Measurements from ENCODE around the gene ROR2. TPM values are rescaled to one million over a fixed set of nuclear protein-coding genes. Genes with fewer than 3 reads are reported as not detected.

Gene ROR2
- total and polyA plus RNA-seq, 2 experiments from 2014 or later, result 8.1 to 18.8 TPM

DNA sequence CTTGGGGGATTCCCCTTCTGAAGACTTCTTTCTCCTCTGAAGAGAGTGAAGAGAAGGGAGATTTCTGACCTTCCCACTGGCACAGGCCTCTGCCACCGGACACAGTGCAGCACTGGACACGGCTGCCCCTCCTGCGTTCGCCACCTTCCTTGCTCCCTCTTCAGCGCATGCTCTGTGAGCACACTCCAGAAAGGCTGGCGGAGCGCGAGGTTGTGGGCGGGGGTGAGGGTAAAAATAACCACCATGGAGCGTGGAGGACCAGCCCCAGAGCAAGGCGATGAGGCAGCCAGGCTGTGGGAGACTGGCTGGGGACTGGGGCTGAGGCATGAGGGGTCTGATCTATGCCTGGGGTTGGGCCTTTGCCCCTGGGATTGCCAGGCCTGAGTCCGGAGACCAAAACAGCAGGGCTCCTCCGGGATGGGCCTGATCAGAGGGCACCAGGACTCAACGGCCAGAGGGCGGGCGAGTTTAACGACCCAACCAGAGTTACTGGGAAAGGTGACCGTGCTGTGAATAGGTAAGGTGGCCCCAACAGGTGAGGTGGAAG is 97.2 kb downstream of the ROR2 start (continued):
- no peak for TF ChIP-seq POLR2AphosphoS5 (IDR thresholded peaks at IDR 0.05; ENCODE audit: low read depth)
- TF ChIP-seq, protein P1, sequence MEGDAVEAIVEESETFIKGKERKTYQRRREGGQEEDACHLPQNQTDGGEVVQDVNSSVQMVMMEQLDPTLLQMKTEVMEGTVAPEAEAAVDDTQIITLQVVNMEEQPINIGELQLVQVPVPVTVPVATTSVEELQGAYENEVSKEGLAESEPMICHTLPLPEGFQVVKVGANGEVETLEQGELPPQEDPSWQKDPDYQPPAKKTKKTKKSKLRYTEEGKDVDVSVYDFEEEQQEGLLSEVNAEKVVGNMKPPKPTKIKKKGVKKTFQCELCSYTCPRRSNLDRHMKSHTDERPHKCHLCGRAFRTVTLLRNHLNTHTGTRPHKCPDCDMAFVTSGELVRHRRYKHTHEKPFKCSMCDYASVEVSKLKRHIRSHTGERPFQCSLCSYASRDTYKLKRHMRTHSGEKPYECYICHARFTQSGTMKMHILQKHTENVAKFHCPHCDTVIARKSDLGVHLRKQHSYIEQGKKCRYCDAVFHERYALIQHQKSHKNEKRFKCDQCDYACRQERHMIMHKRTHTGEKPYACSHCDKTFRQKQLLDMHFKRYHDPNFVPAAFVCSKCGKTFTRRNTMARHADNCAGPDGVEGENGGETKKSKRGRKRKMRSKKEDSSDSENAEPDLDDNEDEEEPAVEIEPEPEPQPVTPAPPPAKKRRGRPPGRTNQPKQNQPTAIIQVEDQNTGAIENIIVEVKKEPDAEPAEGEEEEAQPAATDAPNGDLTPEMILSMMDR (conservative IDR thresholded peaks at IDR 0.05; ENCODE audit: low read depth in 2 of 2), result no peak
- no peak for TF ChIP-seq NANOG (IDR thresholded peaks at IDR 0.05; ENCODE audit: borderline replicate concordance)

DNA sequence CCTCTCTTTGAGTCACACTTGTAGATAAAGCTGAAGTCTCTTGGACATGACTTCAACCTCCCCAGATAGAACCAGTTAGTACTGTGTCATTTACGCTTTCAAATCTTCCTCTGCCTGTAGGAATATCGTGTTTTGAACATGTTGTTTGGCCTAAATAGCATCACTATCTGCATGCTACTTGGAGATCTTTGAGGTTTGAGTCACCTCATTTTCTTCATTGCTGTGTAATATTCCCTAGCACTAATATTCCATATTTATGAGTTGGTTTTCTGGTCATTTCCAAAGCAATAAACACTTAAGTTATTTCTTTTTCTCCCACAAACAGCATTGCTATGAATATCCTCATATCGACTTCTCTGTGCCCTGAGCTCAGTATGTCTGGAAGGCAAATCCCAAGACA is 100.3 kb downstream of the ROR2 start:
- no peak overlapping the region for H3K4me3 Mint-ChIP-seq
- Histone ChIP-seq H2AFZ (no peak overlapping the region), H3K36me3 (ENCODE audit: insufficient read depth) (no peaks in the 10 kb centered on the region), H3K9me2 (ENCODE audit: insufficient read depth) (peaks cover 9% of the 10 kb centered on the region; the same call in 1 of the 2 replicates), H3K27me3 (ENCODE audit: insufficient read depth) (no peaks in the 10 kb centered on the region), H3K27ac (ENCODE audit: low read depth) (no peak overlapping the region), H3K4me3 (no peak overlapping the region), H4K20me1 (replicated peaks; ENCODE audit: insufficient read depth) (no peaks in the 10 kb centered on the region; the same call in 1 of the 2 replicates), H3F3A (replicated peaks; ENCODE audit: low read depth) (no peaks in the 10 kb centered on the region), H3K4me2 (no peak overlapping the region), H3K79me2 (replicated peaks; ENCODE audit: insufficient read depth) (no peaks in the 10 kb centered on the region), H3K4me1 (ENCODE audit: insufficient read depth) (peaks cover under 1% of the 10 kb centered on the region; the same call in 1 of the 2 replicates)
- no peak overlapping the region for H3K27ac Mint-ChIP-seq
- peaks cover 10% of the 10 kb centered on the region for H3K27me3 Mint-ChIP-seq (ENCODE audit: insufficient read depth, low read depth, poor library complexity)
- H3K4me1 Mint-ChIP-seq, result peaks cover 17% of the 10 kb centered on the region
- no peak for DNase-seq (ENCODE audit: low spot score)
- ATAC-seq, result no peak
- no peaks in the 10 kb centered on the region for H3K9me3 Mint-ChIP-seq
- TF ChIP-seq JUNB (IDR thresholded peaks at IDR 0.05; ENCODE audit: unreplicated experiment) (no peak), ZNF331 (CRISPR knock-in tag; IDR thresholded peaks at IDR 0.05; ENCODE audit: low read depth) (no peak), CREB1 (CRISPR knock-in tag; IDR thresholded peaks at IDR 0.05; ENCODE audit: low read depth) (no peak)
- H3K36me3 Mint-ChIP-seq (ENCODE audit: low read depth), result no peaks in the 10 kb centered on the region

DNA sequence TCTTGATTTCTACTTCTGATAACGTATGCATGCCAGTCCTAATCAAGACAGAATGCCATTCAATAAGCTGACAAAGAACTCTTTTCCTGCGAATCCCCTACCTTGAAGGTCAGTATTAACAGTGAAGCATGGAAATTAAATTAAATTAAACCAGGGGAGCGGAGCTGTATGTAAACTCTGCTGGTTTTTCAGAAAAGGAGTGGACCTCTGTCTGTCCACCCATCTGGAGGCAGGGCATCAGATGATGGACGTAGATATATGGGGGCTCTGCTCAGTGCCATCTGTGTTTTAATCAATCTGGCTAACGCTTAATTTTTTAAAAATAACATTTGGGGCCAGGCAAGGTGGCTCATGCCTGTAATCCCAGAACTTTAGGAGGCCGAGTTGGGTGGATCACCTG is 101.9 kb downstream of the ROR2 start:
- DNase-seq (ENCODE audit: low spot score) (no peak), ATAC-seq (no peak)
- H3K4me2 ChIP-seq, result no peak overlapping the region
- no peaks in the 10 kb centered on the region for H3K79me2 ChIP-seq (replicated peaks; ENCODE audit: insufficient read depth)
- no peaks in the 10 kb centered on the region for H3K27me3 ChIP-seq (ENCODE audit: insufficient read depth)
- peaks cover 13% of the 10 kb centered on the region for H3K27me3 Mint-ChIP-seq (ENCODE audit: insufficient read depth, low read depth, poor library complexity)
- no peaks in the 10 kb centered on the region for H3F3A ChIP-seq (replicated peaks; ENCODE audit: low read depth)
- H3K4me3 ChIP-seq, result no peak overlapping the region
- no peak overlapping the region for H3K4me3 Mint-ChIP-seq
- no peaks in the 10 kb centered on the region for H3K9me3 Mint-ChIP-seq
- H3K4me1 ChIP-seq (ENCODE audit: insufficient read depth), result peaks cover 13% of the 10 kb centered on the region
- peaks cover 28% of the 10 kb centered on the region for H3K4me1 Mint-ChIP-seq
- H3K9me2 ChIP-seq (ENCODE audit: insufficient read depth), result peaks cover 9% of the 10 kb centered on the region; the same call in 1 of the 2 replicates
- no peak overlapping the region for H3K27ac Mint-ChIP-seq
- TF ChIP-seq, protein P1 (conservative IDR thresholded peaks at IDR 0.05; ENCODE audit: low read depth in 2 of 2), result no peak
- no peak for TF ChIP-seq JUNB (IDR thresholded peaks at IDR 0.05; ENCODE audit: unreplicated experiment)
- H2AFZ ChIP-seq, result no peak overlapping the region
- no peaks in the 10 kb centered on the region; the same call in 1 of the 2 replicates for H4K20me1 ChIP-seq (replicated peaks; ENCODE audit: insufficient read depth)
- no peak overlapping the region for H3K27ac ChIP-seq (ENCODE audit: low read depth)
- no peaks in the 10 kb centered on the region for H3K36me3 Mint-ChIP-seq (ENCODE audit: low read depth)
- H3K36me3 ChIP-seq (ENCODE audit: insufficient read depth), result no peaks in the 10 kb centered on the region

Data from GM23338 (cell line).